ENCODE measurements around the gene CFAP410.
"Not testable (repeated sequence)": the region's sequence is repeated elsewhere in the genome, so short reads cannot be mapped to it uniquely, and the experiment has no call there.

Gene CFAP410

DNA sequence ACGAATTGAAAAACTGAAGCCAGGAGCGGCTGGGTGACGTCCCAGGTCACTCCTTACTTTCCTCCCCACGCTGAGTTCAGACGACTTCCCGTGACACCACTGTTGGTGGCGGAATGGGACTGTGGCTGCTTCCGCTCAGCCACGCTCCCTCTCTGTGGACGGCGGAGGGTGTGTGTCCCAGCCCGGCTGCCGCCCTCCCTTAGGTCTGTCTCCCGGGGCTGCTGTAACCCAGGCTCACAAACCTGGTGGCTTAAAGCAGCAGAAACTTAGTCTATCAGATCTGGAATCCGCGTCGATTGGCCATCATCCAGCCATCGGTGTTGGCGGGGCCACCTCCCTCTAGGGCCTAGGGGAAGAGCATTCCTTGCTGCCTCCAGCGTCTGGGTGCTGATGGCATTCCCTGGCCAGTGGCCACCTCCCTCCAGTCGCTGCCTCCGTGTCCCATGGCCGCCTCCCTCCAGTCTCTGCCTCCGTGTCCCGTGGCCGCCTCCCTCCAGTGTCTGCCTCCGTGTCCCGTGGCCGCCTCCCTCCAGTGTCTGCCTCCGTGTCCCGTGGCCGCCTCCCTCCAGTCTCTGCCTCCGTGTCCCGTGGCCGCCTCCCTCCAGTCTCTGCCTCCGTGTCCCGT lies 31.7 kb upstream of the CFAP410 start:
- H3K4me3 ChIP-seq (ENCODE audit: low read length) = no peak overlapping the region
- DNase-seq (ENCODE audit: low read depth, low spot score) = no peak

DNA sequence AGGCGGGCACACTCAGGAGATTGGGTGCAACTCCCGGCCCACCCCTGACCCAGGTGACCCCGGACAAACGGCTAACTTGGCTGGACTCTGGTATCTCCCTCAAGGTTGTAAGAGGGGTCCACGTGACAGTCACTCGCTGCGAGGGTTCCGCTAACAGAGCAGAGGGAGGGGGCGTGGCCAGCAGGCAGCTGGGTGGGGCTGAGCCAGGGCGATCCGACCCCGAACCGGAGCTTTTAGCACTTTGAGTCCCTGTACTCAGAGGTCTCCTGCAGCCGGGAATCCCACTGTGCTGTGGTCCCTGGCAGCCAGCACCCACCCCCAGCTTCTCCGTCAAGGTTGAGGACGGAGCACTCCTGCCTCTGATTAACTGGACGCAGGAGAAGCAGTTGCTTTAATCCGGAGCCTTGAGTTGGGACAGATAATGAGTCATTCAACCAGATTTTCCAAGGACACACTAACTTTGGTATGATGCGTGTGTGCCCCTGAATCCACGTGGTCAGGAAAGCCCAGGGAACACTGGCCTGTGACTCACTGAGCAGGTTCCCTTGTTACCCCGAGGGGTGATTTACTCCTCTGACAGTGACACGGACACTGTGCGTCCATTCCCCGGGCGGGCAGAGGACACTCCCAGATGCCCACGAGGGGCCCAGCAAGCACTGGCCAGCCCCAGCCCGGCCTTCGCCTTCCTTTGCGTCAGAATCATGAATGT lies 31.0 kb upstream of the CFAP410 start:
- DNase-seq (ENCODE audit: low read depth, low spot score) = no peak
- H3K4me3 ChIP-seq (ENCODE audit: low read length) = no peak overlapping the region

DNA sequence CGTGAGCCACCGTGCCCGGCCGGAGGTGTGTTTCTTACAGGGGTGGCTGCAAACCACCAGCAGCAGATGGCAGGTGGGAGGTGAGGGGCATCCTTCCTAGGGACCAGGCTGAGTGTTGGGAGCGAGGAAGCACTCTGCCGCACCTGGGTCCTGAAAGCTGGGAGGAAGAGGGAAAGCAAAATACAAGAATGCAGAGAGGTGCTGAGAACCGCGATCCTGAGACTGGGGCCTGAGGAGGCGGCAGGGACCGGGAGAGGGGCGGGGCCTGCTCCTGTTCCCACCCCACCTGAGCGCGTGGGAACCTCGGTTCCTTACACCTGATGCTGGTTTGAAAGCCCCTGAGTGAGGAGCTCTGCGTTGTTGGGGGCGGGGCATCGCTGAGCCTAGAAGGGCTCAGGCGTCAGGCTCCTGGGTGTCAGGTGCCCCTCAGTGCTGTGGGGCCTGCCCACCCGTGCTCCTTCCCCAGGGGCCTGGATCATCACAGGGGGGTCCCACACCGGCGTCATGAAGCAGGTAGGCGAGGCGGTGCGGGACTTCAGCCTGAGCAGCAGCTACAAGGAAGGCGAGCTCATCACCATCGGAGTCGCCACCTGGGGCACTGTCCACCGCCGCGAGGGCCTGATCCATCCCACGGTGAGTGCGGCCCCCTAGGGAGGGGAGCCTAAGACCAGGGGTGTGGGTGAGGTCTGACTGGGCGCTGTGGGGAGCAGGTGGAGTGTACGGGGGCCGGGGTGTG lies 29.7 kb upstream of the CFAP410 start:
- no peak overlapping the region for H3K4me3 ChIP-seq (ENCODE audit: low read length)
- DNase-seq (ENCODE audit: low read depth, low spot score) = no peak

DNA sequence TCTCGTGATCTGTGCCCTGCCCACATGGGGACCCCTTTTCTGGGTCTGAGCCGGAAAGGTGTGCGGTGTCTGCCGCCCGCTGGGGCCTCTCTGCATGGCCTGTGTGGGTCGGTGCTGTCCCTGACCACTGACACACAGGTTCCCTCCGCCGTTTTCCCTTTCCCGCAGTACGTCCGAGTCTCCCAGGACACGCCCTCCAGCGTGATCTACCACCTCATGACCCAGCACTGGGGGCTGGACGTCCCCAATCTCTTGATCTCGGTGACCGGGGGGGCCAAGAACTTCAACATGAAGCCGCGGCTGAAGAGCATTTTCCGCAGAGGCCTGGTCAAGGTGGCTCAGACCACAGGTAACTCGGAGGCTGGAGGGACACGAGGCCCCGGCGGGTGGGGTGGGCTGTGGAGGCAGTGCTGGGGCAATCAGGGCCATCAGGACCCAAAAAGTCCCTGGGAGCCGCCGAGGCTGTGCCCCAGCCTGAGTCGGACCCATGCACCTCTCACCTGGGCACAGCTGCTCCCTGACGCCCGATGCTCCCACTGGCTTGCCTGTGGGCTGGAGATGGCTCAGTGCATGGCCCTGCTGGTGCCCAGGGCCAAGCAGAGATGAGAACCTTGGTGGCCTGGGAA lies 27.5 kb upstream of the CFAP410 start:
- no peak for DNase-seq (ENCODE audit: low read depth, low spot score)
- H3K4me3 ChIP-seq (ENCODE audit: low read length) = no peak overlapping the region

DNA sequence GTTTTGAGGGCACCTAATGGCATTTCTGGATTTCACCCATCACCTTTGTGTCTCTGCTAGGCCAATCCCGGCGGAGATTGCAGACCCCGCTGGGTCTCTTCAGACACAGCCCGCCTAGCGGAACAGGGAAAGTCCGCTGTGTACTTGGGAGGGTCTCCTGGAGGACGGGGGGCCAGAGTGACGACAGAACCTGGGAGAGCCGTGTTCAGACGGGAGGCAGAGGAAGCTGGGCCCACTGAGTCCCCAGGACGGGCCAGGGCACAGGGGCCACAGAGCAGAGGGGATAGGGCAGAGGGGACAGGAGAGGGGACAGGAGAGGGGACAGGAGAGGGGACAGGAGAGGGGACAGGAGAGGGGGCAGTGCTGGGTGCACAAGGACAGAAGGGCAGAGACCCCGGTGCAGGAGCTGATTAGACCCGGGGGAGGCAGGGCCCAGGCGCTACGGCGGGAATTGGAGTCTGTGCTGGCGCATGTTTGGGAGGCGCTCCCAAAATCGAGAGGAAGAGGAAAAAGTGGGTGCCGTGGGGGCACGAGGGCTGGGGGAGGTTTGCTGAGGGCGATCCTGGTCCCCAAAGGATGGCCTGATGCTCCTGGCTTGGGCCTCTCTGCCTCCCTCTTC lies 26.9 kb upstream of the CFAP410 start:
- H3K4me3 ChIP-seq (ENCODE audit: low read length) = no peak overlapping the region
- no peak for DNase-seq (ENCODE audit: low read depth, low spot score)

DNA sequence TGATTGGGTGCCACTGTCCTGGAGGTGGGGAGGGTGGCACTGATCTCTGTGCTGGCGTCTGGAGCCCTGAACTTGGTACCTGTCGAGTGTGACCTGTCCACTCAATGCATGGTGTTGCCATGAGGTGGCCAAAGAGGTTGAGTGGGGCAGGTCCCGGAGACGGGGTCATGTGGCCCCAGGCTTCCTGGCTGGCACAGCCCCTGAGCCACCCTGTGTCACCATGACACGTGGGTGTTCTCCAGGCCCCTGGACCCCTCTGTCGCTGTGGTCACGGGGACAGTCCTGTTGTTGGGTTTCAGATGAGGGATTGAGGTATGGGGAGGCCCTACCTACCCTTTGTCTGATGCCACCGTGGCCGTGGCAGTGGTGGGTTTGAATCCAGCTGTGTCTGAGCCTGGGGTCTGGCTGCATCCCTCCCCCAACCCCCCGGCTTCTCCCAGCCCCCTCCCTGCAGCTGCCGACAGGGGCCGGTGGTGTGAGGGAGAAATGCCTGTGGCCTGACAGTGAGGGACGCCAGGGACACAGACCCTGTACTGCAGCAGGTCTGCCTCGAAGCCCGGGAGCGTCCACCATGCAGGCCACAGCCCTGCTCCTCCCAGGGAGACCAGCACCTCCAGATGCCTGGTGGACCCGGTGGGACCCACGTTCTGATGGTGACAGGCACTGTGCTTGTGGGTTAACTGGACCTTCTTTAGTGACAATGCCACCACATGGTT lies 26.2 kb upstream of the CFAP410 start:
- no peak for DNase-seq (ENCODE audit: low read depth, low spot score)
- H3K4me3 ChIP-seq (ENCODE audit: low read length) = no peak overlapping the region

DNA sequence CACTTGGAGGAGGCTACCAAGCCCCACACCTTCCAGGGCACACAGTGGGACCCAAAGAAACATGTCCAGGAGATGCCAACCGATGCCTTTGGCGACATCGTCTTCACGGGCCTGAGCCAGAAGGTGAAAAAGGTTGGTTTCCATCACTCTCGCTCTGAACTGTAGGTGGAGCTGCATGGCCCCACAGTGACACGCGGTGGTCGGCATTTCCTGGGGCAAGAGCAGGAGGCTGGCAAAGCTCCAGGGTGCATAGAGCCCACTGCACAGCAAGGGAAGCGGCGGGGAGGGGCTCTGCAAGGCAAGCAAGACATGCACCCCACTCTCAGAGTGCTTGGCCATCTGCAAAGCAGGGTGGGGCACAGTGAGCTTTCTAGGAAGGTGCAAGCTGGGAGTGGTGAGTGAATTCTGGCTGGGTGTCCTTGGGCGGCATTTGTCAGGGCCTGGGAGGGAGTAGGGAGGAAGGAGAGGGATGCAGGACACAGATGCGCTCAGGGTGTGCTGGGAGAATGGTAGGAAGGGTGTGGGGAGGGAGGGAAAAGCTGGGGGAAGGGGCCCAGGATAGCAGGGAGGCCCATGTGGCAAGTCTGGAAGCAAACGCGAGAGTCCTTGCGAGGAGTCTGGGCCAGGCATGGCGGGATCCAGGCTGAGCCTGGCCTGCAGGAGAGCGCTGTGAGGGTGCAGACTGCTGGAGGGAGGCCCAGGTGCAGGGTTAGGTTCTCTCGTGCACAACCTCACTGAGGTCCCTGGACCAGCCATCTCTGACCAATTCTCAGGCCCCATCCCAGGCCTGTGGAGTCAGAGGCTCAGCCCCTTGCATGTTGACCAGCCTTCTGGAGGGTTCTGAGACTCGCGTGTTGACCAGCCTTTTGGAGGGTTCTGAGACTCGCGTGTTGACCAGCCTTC lies 25.2 kb upstream of the CFAP410 start:
- no peak overlapping the region for H3K4me3 ChIP-seq (ENCODE audit: low read length)
- peak; percentile 25 for DNase-seq (ENCODE audit: low read depth, low spot score)

DNA sequence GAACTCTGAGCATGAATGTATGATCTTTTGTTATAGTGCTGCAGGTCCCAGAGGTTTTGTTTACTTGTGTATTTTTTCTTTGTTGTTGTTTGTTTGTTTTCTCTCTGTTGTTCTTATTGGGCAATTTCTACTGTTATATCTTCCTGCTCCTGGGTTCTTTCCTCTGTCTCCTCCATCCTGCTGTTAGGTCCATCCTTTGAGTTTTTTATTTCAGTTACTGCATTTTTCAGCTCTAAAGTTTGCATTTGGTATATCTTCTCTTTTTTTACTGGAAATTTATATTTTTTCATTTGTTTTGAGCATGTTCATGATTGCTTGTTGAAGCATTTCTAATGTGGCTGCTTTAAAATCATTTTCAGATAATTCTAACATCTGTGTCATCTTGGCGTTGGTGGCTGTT lies 24.1 kb upstream of the CFAP410 start:
- no peak for DNase-seq (ENCODE audit: low read depth, low spot score)

DNA sequence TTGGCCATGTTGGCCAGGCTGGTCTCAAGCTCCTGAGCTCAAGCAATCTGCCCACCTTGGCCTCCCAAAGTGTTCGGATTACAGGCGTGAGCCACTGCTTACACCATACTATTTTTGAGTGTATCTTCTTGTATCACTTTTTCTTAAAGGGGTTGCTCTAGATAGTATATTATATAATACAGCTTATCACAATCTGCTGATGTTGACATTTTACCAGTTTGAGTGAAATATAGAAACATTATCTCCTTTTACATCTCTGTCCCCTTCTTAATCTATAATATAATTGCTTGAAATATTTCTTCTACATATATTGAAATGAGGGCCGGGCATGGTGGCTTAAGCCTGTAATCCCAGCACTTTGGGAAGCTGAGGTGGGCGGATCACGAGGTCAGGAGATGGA lies 22.7 kb upstream of the CFAP410 start:
- not testable (repeated sequence) for DNase-seq (ENCODE audit: low read depth, low spot score); H3K4me3 ChIP-seq (ENCODE audit: low read length)

More for the DNA sequence above, 24.1 kb upstream of the CFAP410 start:
- no peak overlapping the region for H3K4me3 ChIP-seq (ENCODE audit: low read length)

DNA sequence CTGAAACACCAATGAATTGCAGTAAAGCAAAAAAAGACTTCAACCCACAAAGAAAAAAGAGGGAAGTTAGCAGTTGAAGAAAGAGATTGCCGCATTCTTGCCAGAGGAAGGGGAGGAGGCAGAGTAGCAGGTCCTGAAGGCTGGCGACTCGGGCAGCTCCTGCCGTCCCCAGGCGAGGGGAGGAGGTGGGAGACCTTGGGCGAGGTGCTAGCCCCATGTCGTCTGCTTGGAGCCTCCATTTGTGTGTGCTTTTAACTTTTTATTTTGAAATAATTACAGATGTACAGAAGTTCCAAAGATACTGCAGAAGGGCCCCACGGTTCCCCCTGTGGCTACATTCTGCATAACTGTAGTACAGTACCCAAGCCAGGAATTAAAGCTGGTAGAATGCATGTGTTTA lies 21.0 kb upstream of the CFAP410 start:
- H3K4me3 ChIP-seq (ENCODE audit: low read length) = no peak overlapping the region
- DNase-seq (ENCODE audit: low read depth, low spot score) = no peak

DNA sequence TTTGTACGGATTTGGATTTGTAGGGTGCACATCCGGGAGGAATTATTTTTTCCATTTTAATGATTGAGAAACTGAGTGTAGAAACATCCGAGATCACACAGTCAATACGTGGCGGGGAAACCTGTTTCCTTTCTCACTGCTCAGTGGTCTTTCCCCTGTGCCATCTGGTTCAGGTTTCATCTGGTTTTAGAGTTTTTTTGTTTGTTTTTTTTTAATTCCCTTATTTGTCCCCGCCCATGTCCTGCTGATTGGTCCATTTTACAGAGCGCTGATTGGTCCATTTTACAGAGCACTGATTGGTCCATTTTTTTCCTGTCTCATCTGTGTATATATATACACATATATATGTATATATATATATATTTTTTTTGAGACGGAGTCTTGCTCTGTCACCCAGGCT lies 20.2 kb upstream of the CFAP410 start:
- H3K4me3 ChIP-seq (ENCODE audit: low read length) = no peak overlapping the region

DNA sequence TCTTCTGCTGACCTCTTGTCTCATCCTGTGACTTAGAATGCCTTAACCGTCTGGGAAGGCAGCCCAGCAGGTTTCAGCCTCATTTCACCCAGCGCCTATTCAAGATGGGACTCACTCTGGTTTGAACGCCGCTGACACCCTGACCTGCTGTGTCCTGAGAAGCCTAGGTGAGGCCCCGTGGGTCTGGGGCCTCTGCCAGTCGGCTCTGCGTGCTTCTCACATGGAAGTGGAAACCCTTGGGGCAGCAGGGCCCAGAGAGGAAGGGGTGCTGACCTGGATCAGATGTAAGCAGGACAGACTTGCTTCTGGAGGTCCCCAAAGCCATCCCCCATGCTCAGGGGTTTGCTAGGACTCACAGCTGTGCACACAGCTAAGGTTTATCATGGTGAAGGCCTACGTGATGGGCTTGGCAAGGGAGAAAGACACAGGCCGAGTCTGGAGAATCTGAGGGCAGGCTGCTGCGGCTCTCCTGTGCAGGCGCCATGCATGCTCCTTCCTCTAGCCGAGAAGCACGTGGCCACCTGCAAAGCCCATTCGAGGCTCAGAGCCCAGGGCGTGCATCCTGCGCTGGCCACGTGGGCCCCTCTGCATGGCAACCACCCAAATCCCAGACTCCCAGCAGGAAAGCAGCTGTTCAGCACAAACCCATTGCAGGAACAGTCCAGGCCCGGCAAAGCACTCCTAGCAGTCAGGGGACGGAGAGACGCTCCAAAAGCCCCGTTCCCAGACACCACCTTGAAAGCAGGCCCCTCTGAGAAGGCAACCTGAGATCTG lies 18.1 kb upstream of the CFAP410 start:
- no peak for DNase-seq (ENCODE audit: low read depth, low spot score)
- H3K4me3 ChIP-seq (ENCODE audit: low read length) = no peak overlapping the region

More for the DNA sequence above, 20.2 kb upstream of the CFAP410 start:
- DNase-seq (ENCODE audit: low read depth, low spot score) = no peak

DNA sequence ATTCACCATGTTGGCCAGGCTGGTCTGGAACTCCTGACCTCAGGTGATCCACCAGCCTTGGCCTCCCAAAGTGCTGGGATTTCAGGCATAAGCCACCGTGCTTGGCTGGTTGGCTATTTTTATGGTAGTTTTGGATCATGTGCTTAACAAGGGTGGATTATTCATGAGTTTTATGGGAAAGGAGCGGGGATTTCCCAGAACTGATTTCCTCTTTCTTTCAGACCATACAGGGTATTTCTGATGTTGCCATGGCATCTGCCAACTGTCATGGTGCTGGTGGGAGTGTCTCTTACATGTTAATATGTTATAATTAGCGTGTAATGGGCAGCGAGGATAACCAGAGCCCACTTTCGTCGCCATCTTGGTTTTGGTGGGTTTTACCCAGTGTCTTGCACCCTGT lies 17.4 kb upstream of the CFAP410 start:
- no peak overlapping the region for H3K4me3 ChIP-seq (ENCODE audit: low read length)
- no peak for DNase-seq (ENCODE audit: low read depth, low spot score)

DNA sequence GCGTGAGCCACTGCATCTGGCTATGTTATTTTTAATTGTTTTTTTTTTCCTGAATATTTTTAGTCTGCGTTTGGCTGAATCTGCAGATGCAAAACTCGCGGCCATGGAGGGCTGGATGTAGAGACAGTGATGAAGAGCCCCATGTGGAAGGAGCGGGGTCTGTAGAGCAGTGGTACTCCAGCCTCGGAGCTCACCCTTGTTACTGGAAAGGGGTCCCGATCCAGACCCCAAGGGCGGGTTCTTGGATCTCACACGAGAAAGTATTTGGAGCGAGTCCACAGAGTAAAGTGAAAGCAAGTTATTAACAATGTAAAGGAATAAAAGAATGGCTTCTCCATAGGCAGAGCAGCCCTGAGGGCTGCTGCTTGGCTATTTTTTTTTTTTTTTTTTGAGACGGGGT lies 17.0 kb upstream of the CFAP410 start:
- no peak overlapping the region for H3K4me3 ChIP-seq (ENCODE audit: low read length)
- DNase-seq (ENCODE audit: low read depth, low spot score) = no peak

DNA sequence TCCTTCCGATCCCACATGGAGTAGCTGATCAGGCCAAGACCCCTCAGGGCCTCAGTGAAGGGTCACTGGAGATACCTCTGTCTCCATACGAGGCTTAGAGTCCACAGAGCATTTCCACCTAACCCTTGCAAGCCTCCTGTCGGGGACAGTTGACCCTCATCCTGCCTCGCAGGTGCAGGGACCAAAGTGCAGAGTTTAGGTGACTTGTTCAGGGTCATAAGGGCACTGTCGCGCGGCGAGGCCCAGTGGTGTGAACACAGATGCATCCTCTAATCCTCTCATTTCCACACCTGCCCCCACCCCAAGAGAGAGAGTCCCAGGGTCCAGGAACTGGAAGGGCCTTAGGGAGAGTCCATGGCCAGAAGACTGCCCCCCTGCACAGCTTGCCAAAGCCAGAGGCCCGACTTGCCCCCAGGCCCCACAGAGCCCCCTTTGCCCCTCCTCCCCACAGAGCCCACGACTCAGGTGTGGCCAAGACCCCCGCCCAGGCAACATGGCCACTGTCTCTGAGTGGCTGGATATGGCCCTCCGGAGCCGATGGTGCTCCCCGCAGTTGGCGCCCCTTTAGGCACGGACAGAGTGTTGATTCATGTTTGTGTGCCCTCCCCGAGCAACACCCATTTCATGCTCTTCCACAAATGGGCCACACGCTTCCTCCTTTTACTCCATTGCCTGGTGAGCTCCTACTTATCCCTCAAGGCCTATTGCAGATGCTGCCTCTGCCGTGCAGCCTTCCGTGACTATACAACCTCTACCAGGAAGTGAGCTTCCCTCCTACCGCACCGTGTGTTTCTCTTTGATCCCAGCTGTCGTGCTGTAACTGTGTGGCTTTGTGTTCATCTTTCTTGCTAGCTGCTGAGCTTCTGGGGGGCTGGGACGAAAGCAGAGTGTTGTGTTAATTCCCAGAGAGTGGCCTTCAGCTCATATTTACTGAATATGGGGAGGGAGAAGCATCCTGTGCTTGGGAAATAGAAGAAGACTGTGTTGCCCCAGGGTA lies 15.9 kb upstream of the CFAP410 start:
- peak overlapping the region; percentile 61 for H3K4me3 ChIP-seq (ENCODE audit: low read length)
- peak; percentile 91 for DNase-seq (ENCODE audit: low read depth, low spot score)

DNA sequence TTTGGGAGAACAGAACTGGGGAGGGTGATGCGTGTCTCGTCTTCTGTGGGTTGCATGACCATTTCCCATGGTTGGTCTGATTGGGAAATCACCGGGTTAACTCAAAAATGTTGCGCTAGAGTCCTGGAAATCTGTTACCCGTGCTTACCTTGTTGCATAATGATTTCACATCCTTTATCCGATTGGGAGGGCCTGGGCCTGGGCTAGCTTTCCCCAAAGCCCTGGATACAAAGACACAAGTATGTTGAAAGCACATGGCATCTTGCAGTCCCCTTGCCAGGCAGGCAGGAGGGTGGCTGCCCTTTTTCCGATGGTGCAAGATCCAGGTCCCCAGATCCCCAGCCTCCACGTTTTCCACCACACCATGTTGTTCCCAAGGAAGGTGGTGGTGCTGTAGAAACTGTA lies 14.8 kb upstream of the CFAP410 start:
- peak; percentile 22 for DNase-seq (ENCODE audit: low read depth, low spot score)
- peak overlapping the region; percentile 61 for H3K4me3 ChIP-seq (ENCODE audit: low read length)
